BJ (cell line): ENCODE data around the gene RGS3. TPM values are rescaled to one million over a fixed set of nuclear protein-coding genes. Genes with fewer than 3 reads are reported as not detected.

Source experiments
- CTCF ChIA-PET: fragments of 350-600 bp; formaldehyde crosslinking; extraction: SDS; loops from one replicate; lab custom pipeline; 2021; ENCODE audit warnings: antibody characterized with exemption, inconsistent platforms; lab: Yijun Ruan, JAX
- POLR2A ChIA-PET: fragments of 300-600 bp; sonication (Branson Sonifier 250); formaldehyde crosslinking; extraction: SDS; loops from one replicate; lab custom pipeline; 2021; ENCODE audit warnings: antibody characterized with exemption; lab: Charles Lee
- DNase-seq: peaks from one replicate; pipeline ENCODE4 v3.0.0-alpha.2; 2011; ENCODE audit warnings: low read depth
- H3K27me3 ChIP-seq: 2 replicates; pipeline ENCODE4 v1.6.0; 2011; ENCODE audit warnings: low read length; ENCODE audit not compliant: control insufficient read depth, insufficient read depth
- H3K36me3 ChIP-seq: 2 replicates; pipeline ENCODE4 v1.5.1; 2011; ENCODE audit warnings: low read length; ENCODE audit not compliant: control insufficient read depth, insufficient read depth
- H3K4me3 ChIP-seq: 2 replicates; pipeline ENCODE4 v1.5.1; 2011; ENCODE audit warnings: low read depth, mild to moderate bottlenecking, control low read depth, low read length
- polyA plus RNA-seq: library from polyadenylated mRNA; depleted of rRNA; stranded (reverse); fragments of >200 nt; gene quantifications from 2 replicates; pipeline ENCODE4 v1.2.3, GENCODE V29; 2011
- TF ChIP-seq, protein P1 (sequence below): IDR thresholded peaks from 2 replicates; pipeline ENCODE4 v1.5.1; 2011; ENCODE audit warnings: low read depth, mild to moderate bottlenecking, control low read depth, inconsistent platforms, low read length, moderate library complexity; ENCODE audit not compliant: insufficient read depth

The RGS3 gene
- polyA plus RNA-seq, 1 experiment: 66.4 TPM

GRCh38 chr9:113609562-113610318 is 146.2 kb downstream of the RGS3 start:
- ChIA-PET POLR2A (no interaction called here), CTCF (interaction anchor here (0.7 to 1.5 kb wide), 3 partner anchors 8 to 350 kb away, joined by 4 to 5 read pairs (median 4); no protein-coding TSS in a partner anchor)
- no peak overlapping the region for H3K4me3 ChIP-seq
- no peaks in the 10 kb centered on the region for H3K27me3 ChIP-seq
- DNase-seq: no peak
- TF ChIP-seq, protein P1, sequence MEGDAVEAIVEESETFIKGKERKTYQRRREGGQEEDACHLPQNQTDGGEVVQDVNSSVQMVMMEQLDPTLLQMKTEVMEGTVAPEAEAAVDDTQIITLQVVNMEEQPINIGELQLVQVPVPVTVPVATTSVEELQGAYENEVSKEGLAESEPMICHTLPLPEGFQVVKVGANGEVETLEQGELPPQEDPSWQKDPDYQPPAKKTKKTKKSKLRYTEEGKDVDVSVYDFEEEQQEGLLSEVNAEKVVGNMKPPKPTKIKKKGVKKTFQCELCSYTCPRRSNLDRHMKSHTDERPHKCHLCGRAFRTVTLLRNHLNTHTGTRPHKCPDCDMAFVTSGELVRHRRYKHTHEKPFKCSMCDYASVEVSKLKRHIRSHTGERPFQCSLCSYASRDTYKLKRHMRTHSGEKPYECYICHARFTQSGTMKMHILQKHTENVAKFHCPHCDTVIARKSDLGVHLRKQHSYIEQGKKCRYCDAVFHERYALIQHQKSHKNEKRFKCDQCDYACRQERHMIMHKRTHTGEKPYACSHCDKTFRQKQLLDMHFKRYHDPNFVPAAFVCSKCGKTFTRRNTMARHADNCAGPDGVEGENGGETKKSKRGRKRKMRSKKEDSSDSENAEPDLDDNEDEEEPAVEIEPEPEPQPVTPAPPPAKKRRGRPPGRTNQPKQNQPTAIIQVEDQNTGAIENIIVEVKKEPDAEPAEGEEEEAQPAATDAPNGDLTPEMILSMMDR: no peak
- H3K36me3 ChIP-seq: no peaks in the 10 kb centered on the region

DNA sequence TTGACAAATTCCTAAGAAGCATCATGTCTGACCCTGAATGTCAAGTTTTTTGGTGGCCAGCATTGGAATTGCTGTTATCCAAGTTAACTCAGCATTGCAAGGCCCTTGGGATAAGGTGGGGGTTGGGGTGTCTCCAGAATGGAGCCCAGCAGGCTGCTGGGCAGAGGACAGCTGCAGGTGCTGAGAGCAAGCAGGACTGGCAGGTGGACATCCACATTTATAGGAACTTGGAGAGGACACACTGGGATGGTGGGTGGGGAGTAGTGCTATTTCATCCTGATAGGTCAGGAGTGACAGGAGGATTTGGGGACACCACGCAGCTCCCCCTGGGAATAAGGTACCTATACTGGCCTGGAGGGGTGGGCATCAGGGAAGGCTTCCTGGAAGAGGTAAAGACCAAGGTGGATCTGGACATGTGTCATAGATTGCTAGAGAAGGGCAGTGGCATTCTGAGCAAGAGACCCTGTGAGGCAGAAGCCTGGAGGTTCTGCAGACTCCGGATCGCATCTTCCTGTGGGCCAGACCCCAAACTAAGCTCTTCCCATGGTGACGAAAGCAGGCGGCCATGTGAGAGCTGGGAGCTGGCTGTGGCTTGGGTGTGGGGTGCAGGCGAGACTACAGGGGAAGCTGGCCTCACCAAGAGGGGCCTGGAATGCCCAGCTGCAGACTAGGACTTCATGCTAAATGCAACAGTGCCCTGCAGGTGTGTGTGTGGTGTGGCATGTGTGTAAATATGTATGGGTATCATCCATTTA is 148.1 kb downstream of the RGS3 start:
- TF ChIP-seq, protein P1: no peak
- ChIA-PET CTCF (interaction anchor here (0.9 to 1.3 kb wide), 2 partner anchors 9 to 10 kb away, joined by 3 to 4 read pairs; no protein-coding TSS in a partner anchor), POLR2A (no interaction called here)
- no peaks in the 10 kb centered on the region for H3K36me3 ChIP-seq
- DNase-seq: no peak
- H3K27me3 ChIP-seq: no peaks in the 10 kb centered on the region
- H3K4me3 ChIP-seq: no peak overlapping the region

DNA sequence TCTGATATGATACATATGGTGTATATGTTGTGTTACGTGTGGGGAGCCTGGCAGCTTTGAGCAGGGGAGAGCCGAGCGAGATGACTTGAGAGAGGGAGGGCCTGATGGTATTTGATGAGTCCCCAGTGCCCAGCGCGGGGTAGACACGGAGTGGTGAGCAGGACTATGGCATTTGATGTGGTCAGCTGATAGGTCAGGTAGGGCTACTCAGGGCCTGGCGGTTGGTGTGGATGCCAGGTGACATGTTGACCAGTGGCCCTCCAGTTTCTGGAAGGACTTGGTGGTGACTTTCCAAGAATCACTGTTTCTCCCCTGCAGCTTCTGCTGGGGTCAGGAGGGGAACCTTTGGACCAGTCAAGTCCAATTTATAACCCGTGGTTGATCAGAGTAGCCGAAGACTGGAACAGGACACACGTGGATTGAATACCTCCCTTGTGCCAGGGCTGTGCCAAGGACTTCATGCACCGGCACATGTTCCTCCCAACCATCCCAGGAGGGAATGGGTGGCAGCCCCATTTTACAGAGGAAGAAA is 148.8 kb downstream of the RGS3 start:
- Histone ChIP-seq H3K4me3 (no peak overlapping the region), H3K27me3 (no peaks in the 10 kb centered on the region), H3K36me3 (no peaks in the 10 kb centered on the region)
- POLR2A ChIA-PET: interaction anchor here (0.7 kb wide), 1 partner anchor 38 kb away, joined by 5 read pairs; no protein-coding TSS in a partner anchor
- no peak for DNase-seq
- CTCF ChIA-PET: interaction anchor here (0.9 to 1.6 kb wide), 3 partner anchors 10 to 43 kb away, joined by 3 to 5 read pairs (median 4); no protein-coding TSS in a partner anchor
- TF ChIP-seq, protein P1: no peak

GRCh38 chr9:113612828-113613227 is 149.3 kb downstream of the RGS3 start:
- ChIA-PET POLR2A (interaction anchor here (0.7 kb wide), 1 partner anchor 37 kb away, joined by 5 read pairs; no protein-coding TSS in a partner anchor), CTCF (interaction anchor here (0.9 to 1.6 kb wide), 3 partner anchors 11 to 42 kb away, joined by 3 to 5 read pairs (median 4); no protein-coding TSS in a partner anchor)
- Histone ChIP-seq H3K27me3 (no peaks in the 10 kb centered on the region), H3K36me3 (no peaks in the 10 kb centered on the region), H3K4me3 (no peak overlapping the region)
- DNase-seq: no peak
- TF ChIP-seq, protein P1: no peak
